H1 (cell line): ENCODE results near the gene LMNA. TPM values are rescaled to one million over a fixed set of nuclear protein-coding genes. Genes with fewer than 3 reads are reported as not detected.
A peak's percentile ranks its signal among the peaks of the same experiment; 100 is the strongest.

ENCODE experiments used
- ASH2L ChIP-seq: fragments of 200-600, 300-600 bp; sonication (generic); IDR thresholded peaks from one replicate; pipeline ENCODE4 v1.7.1; 2017; ENCODE audit warnings: low read length
- CBX8 ChIP-seq: fragments of 300-800, 300-1000 bp; sonication (generic); IDR thresholded peaks from 2 replicates; pipeline ENCODE4 v1.7.1; 2016; ENCODE audit warnings: low read depth, low read length, borderline replicate concordance
- CHD7 ChIP-seq: fragments of 300-600 bp; sonication (generic); IDR thresholded peaks from 2 replicates; pipeline ENCODE4 v1.7.1; 2012; ENCODE audit warnings: low read length, moderate library complexity, mild to moderate bottlenecking, inconsistent platforms; ENCODE audit not compliant: insufficient replicate concordance
- CTBP2 ChIP-seq: IDR thresholded peaks from 2 replicates; pipeline ENCODE4 v1.7.0; 2011; ENCODE audit warnings: borderline replicate concordance, mild to moderate bottlenecking, moderate library complexity, mixed read lengths, low read length; ENCODE audit not compliant: insufficient read depth, insufficient read length
- NANOG ChIP-seq: IDR thresholded peaks from 2 replicates; pipeline ENCODE4 v1.6.1; 2011; ENCODE audit warnings: low read length, low read depth, mild to moderate bottlenecking, inconsistent platforms; ENCODE audit not compliant: insufficient read depth, poor library complexity, severe bottlenecking
- SIX5 ChIP-seq: IDR thresholded peaks from 2 replicates; pipeline ENCODE4 v1.6.1; 2011; ENCODE audit warnings: mild to moderate bottlenecking, low read depth, low read length
- TAF7 ChIP-seq: optimal IDR thresholded peaks from 2 replicates; pipeline ENCODE3; 2011; ENCODE audit warnings: low read depth, mild to moderate bottlenecking, inconsistent platforms, low read length, moderate library complexity, borderline replicate concordance
- USF2 ChIP-seq: IDR thresholded peaks from 2 replicates; pipeline ENCODE4 v1.6.1; 2011; ENCODE audit warnings: low read length, improper control_type of control experiment
- polyA plus RNA-seq, 7 experiments: library from polyadenylated mRNA; depleted of rRNA in 3 of 7; stranded (reverse) in 5 of 7; unstranded in 2 of 7; fragments of >200 nt in 5 of 7; fragments of 200-250 nt in 2 of 7; gene quantifications; 1 replicate in 5 of 7; 2 replicates in 1 of 7; 4 replicates in 1 of 7; pipeline versions ENCODE4 v1.2.1 to v1.2.3, GENCODE V29; 2011 to 2013; ENCODE audit warnings: missing spikeins in 2 of 7, mixed read lengths in 2 of 7
- total RNA-seq: library from RNA; stranded (reverse); fragmentation: NEBNext Ultra II Directional; extraction: Animal tissue kit (Norgen Biotek cat#: 25700); gene quantifications from 2 replicates; pipeline ENCODE4 v1.2.1, GENCODE V29; 2021

LMNA gene
- total and polyA plus RNA-seq, 2 of the 8 experiments (the other 6 are each of a cell fraction or from before 2014, with no cell fraction given), result 25.8 to 46.8 TPM

- no peak for TF ChIP-seq CHD7
- peak; percentile 84 for TF ChIP-seq SIX5
- peak; percentile 47 for TF ChIP-seq NANOG
- peak; percentile 55 for TF ChIP-seq CTBP2
- TF ChIP-seq USF2, result no peak
- no peak for TF ChIP-seq CBX8
- TF ChIP-seq TAF7, result peak; percentile 68
- TF ChIP-seq ASH2L, result peak; percentile 76
Measured at GRCh38 chr1:156082309-156083091, 32.0 kb upstream of the LMNA start, which contains the start of gene MEX3A (continued).
